HG03039 (cell line): ENCODE measurements around the gene NEK11.

ENCODE experiments used
- ATAC-seq: cut with Tn5 transposase; IDR thresholded peaks from one replicate; pipeline ENCODE4 v1.9.1; 2021; ENCODE audit warnings: mild to moderate bottlenecking, moderate library complexity; ENCODE audit not compliant: unreplicated experiment

The NEK11 gene

DNA sequence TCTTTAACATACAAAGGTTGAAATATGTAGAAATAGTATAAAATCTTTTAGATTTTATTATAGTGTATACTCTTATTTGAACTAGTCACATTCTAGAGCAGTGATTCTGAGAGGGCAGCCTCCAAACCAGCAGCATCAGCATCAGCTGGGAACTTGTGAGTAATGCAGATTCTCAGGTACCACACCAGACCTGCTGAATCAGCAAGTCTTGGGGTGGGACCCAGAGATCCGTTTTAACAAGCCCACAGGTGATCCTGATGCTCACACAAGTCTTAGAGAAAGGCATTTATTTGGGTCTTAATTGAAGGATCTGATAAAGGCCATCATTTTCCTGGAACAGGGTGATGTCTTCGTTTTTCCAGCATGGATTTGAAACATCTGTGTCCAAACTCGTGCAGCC lies 195.9 kb downstream of the NEK11 start:
- ATAC-seq: no peak

DNA sequence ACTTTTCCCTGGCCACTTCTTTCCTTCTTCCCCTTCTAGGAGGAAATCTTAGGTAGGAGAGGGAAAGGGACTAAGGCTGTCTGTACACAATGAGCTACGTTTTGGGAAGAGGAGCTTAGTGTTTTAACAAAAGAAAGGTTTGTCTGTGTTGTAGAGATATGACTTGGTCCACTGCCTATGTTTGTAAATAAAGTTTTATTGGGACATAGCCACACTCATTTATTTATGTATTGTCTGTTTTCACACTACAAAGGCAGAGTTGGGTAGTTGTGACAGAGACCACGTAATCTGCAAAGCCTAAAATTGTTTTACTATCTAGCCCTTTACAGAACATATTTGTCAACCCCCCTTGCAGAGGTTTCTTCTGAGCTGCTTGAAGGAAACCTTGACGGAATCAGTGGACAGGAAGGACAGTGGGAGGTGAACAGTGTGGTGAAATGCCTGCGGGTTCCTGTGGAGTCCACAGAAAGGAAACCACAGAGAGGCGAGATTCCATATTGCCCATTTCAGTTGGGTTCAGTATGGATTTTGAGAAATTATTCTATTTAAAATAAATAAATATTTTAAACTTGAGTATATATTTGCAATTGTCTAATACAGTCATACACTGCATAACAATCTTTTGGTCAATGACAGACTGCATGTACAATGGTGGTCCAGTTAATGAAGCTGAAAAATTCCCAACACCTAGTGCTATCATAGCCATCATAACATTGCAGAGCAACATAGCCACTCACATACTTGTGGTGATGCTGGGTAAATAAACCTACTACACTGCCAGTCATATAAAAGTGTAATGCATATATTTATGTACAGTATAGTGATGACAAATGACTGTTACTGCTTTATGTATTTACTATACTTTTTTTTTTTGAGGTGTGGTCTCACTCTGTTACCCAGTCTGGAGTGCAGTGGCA lies 197.0 kb downstream of the NEK11 start:
- ATAC-seq: no peak

DNA sequence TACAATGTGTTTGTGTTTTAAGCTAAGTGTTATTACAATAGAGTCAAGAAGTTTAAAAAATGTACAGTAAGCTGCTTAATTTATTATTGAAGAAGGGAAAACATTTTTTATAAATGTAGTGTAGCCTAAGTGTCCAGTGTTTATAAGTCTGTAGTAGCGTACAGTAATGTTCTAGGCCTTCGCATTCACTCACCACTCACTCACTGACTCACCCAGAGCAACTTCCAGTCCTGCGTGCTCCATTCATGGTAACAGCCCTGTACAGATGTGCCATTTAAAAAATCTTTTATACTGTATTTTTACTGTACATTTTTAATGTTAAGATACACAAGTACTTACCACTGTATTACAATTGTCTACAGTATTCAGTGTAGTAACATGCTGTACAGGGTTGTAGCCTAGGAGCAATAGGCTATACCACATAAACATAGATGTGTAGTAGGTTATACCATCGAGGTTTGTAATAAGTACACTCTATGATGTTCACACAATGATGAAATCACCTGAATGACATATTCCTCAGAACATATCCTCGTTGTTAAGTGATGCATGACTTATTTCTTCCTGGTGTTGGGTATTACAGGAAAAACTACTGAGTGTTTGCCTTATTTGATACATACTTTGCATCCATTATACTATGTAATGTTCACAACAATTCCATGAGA lies 198.3 kb downstream of the NEK11 start:
- no peak for ATAC-seq

DNA sequence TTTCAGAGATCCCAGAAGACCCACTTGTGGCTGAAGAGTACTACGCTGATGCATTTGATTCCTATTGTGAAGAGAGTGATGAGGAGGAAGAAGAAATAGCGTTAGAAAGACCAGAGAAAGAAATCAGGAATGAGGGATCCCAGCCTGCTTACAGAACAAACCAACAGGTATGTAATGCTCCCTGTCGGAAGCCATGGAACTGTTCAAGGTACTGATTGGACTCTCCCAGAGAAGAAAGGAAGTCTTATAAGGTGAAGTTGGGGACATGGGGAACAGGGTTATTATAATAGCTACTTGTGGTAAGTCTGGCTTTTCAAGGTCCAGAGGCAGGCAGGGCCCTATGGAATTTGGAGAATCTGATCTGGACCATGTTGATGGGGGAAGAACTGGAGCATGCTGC lies 201.8 kb downstream of the NEK11 start:
- ATAC-seq: no peak

DNA sequence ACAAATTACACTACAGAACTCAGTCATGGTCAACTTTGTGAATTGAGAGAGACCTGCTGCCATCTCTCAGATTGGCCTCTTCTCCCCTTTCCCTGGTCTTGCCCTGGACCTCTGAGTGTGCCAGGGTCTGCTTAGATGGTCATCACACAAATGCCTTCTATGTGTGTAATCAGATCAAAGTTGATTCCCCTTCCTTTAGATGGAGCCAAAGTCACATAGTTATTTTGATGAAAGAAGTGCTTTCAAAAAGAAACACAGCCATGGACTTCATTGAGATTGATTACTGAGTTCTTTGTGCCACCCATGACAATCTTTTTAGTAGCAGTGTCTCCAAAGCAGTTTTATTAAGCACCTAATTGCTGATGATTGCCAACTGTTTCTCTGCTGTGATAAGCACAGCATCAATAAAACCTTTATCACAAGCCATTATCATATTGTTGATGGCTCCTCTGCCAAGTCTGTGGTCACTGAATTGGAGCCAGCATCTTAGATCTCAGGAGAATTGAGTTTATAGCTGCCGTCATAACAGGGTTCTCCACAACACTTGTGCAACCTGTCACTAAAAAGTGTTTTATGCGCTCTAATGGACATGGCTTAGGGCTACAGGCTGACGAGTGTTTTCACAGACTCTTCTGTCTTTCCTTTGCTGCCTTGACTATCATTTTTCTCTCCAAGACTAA lies 205.2 kb downstream of the NEK11 start:
- ATAC-seq: no peak

DNA sequence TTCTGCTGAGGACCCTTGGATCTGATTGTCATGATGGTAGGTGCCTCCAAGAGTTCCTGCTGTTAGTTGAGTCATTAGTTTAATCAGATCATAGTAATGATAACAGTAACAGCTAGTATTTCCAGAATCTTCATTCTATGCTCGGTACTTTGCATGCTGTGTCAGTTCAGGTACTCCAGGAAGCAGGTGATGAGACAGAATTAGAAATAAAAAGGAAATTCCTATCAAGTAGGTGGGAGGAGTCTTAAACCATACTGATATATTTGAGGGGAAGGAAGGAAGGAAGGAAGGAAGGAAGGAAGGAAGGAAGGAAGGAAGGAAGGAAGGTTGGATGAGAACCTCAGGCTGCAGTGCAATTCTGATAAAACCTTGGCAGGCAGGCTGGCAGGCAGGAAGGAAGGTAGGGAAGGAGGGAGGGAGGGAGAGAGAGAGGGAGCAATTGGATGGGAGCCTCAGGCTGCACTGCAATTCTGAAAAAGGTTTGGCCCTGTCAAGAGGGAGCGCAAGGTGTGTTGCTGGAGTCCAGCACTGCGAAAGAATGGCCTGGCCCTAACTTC lies 206.1 kb downstream of the NEK11 start:
- ATAC-seq: no peak

DNA sequence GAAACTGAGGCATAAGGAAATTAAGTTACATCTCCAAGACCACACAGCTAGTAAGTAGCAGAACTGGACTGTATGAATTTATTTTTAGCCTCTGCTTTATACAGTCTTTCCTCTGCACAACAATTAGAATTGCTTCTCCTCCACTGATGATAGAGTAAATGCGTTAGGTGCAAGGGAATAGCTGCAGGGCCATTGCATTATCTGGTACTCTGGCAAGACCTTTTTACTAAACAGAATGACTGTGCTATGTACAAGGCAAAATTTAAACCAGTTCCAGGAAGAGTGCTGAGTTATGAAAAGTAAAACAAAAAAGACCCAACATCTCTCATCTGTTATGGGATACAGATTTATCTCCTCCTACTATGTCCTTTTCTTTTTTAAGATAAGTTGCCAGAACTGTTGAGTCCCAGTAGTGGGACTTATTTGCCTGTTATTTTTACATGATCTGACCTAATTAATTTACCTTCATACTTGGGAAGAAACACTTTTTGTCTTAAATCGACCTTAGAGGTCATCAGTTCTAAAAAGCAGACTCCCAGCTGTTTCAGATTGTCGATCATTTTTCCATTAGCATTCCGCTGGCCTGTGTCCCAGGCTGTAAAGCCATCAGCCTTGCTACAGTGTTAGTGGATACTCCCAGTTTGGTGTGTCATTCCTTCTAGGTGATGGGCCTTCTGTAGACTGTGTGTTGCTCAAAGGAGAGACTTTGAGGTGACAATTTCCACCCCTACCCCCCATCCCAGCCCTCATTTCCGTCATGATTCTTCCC lies 207.4 kb downstream of the NEK11 start:
- ATAC-seq: no peak

DNA sequence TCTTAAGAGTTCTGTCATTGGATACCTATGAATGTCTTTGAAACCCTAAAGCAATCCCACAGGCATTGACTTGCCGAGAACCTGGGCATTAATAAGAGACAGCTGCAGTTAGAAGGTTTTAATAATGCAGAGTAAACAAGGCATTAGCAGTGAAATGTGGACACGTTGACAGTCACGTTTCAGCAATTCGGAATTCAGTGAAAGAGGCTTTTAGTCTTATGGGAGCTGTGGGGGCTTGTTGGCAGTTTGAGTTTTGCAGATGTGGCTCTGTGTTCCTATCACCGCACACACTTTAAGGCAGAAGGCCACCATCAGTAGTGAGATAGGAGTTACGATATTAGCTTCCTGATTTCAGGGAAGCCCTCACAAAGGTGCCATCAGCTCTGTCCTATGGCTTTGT lies 209.7 kb downstream of the NEK11 start:
- no peak for ATAC-seq

DNA sequence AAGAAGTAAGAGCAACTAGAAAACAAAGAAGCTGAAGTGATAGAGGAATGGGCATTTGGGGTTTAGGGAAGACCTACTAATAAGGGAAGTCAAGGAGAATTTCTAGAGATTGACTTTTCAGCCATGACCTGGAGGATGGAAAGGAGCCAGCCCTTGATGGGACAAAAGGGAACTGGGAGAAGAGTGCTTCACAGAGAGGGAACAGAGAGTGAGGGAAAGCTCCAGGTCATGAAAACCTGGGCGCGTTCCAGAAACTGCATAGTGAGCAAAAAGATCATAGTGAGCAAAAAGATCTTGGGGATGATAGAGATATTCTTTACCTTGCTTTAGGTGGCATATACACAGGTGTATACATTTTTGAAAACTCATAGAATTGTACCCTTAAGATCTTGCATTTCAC lies 211.8 kb downstream of the NEK11 start:
- ATAC-seq: no peak

DNA sequence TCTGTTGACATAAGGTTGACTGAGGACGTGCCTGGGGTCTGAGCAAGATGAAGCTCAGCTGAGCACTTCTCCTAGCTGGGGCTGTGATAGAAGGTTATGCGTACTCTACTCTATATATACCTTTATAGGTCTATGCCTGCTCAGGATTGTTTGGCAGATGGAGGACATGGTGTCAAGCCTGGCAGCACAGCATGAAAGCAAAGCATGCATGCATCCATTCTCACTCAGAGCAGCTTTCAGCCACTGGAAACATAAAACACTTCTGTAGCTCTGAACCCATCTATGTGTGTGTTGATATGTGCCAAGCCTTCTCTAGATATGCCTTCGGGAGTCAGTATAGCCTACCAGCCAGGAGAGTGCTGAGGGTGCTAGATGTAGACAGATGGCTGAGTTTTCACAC lies 212.6 kb downstream of the NEK11 start:
- no peak for ATAC-seq

DNA sequence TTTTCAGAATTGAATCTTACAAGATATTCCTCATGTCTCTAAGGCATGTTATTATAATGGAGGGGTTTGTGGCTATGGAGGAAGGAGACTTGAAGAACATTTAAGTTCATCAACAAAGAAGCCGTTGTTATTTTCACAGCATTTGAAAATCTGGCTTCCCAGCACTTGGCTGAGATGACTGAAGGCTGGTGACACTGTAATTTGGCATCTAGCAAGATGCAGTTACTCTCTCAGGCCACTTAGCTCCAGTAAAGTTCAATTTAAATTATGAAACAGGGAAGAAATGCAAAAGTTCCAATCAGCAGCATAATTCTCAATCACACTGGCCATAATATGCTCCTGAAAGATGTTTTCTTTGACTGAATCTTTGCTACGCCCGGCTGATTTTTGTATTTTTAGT lies 215.5 kb downstream of the NEK11 start:
- no peak for ATAC-seq

DNA sequence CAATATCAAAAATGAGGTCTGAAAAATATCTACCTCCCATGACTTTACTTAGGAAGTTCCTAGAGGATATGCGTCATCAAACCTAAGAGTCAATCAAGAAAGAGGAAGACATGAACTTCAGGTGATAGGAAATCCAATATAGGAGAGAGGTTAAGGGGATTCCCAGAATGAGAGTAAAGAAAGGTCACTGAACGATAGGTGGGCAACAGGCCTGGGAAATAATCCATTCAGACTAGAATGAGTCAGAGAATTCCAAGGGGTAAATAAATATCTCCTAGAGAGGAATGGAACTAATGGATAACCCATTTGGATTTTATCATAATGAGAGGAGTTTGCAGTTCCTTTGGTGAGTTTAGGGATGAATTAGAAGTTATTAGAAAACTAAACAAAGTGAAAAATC lies 223.8 kb downstream of the NEK11 start:
- no peak for ATAC-seq

DNA sequence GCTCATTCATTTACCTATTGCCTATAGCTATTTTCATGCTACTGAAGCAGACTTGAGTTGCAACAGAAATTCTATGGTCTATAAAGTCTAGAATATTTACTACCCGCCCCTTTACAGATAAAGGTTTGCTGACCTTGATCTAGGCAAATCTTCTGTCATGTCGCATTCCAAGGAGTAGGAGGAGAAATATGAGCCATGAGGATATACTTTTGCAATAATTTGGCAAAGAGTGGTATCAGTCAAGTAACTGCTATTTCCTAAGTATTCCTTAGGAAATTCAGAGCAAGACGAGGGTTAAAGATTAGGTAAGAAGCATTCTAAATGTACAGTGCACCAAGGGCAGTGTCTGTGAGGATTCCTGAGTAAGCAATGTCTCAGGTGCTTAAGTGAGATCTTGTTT lies 233.8 kb downstream of the NEK11 start:
- no peak for ATAC-seq

DNA sequence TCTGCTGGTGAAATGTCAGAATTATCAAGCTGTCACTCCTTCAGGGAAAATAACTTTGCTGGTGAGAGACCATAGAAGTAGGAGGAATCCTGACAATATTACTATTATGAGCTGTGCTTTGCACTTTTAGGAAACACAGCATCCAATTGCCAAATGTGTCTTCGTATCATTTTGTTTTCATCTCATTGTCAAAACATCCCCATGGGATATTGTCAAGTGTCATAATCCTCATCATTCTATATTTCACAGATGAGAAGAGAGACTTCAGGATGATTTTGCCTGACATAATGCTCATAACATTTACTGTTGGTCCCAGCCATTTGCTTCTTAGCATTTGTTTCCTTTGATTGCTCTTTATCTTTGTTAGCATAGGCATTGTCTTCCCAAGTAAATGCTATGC lies 234.4 kb downstream of the NEK11 start:
- ATAC-seq: no peak

DNA sequence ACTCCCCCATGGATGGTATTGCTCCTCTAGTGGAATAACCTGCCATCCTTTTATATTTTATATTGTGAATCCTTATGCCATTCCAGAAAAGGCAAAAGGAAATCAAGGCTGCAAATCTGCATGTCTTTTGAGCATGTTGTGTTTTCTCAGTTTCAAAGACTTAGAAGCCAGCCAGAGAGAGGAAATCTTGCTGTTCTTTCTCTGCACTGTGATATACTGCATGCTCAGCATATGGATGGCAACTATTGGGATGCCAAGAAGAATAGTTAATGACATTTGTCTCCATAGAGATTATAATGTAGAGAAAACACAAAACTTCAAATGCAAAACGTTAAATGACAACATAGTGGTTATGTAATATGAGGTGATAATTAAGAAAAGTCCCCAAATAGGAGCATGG lies 248.9 kb downstream of the NEK11 start:
- no peak for ATAC-seq

DNA sequence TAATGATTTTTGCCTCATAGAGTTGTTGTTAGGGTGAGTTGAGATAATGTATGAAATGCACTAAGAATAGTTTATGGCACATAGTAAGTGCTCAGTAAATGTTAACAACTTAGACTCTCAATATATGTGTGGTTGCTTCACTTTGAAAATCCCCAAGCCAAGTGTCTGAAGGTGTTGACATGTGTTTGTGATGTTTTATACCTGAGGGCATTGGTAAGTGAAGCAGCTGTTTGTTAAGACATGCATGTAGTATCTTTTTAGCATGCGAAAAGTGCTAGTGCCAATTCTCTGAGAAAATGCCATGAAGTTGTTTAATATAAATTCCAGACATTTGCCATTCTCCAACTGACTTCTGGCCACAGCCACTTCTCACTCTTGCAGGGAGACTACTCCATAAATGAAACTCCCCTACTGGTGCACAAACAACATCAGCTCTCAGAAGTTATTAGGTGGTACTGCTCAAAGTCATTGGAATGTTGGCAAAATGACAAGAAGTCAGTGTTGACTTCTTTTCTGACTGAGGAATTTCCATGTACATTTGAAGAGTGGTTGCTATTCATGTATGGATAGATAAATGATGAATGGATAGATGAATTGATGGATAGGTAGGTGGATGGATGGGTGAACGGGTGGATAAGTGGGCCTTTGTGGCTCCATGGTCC lies 251.3 kb downstream of the NEK11 start:
- ATAC-seq: no peak

DNA sequence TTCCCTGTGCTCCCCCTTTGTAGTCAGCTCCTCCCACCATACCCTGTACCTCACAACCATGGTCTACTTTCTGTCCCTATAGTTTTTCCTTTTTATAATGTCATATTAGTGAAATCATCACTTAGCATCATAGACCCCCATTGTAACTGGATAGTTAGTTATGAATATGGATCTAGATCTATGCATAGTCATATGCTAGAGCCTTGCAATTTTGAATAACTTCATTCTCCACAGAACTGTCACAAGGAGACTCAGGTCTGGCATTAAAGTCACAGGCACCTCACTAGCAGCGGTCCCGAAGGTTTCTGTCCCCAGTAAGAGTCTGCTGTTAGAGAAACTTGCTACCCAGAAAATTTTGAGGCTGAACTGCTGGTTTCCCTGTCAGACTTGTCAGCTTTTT lies 252.9 kb downstream of the NEK11 start:
- ATAC-seq: no peak

DNA sequence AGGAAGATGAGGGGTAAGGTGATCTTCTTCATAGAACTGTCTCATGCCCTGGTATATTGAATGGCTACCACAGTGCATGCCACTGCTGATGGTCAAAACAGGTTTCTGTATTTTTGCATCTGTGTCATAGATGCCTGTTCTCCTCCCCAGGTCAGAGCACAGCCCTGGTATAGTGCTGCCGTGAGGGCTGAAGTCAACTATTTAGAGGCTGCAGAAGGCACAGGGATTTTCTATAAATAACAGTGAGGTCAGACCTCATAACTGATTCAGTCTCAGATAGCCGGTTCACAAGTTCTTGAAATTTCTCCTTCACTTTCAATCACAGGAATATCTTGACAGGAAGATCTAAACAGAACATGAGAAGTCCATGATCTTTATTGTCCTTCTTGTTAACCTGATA lies 255.7 kb downstream of the NEK11 start:
- no peak for ATAC-seq

DNA sequence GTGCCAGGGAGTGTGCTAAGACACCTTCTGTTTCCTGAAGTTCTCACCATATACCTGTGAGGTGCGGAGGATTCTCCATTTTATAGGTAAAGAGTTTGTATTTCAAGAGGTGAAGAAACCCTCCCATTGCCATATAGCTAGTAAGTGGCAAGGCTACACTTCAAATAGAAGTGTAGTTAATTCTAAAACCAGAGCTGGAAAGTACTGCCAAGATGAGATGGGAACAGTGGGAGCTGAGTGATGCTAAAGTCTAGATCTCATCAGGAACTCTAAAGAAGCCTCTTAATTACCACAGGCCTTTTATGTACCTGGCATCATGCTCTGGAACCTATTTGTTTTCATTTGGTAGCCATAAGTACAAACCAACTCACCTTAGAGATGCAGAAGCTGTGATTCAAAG lies 256.3 kb downstream of the NEK11 start:
- ATAC-seq: no peak

DNA sequence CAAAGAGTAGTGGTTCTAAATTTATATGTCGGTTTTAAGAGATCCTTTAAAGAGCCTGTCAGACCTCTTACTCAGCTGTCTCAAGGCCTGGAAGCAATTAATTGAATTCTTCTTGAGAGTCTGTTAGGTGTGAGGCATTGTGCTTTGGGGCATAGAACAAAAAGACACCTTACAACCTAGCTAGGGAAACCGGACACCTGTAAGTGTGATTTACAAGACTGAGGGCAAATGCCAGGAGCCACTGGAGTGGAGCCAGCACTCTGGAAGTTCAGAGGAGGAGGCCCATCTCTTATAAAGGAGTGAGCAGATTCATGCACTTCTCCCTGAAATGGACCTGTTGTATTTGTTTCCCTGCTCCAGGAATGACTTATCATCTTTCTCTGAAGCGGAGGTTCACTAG lies 257.2 kb downstream of the NEK11 start:
- ATAC-seq: no peak
